ENCODE measurements around the gene SRPK2.
"Not testable (repeated sequence)": the region's sequence is repeated elsewhere in the genome, so short reads cannot be mapped to it uniquely, and the experiment has no call there.

The SRPK2 gene

DNA sequence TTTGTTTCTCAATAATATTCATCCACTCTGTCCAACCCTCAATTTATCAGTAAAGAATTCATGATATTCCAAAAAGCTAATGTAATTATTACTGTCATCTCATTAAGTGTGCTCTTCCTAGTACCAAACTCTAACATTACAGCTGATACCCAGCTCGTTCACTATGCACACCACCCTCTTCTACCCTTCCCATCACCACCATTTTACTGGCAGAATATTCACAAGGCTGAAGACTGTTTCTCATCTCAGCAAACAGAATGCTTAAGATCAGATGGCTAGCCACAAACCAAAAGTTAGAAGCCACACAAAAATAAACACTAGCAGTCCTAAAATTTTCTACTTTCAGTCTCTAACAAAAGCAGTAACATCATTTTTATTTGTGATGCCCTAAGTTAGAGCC, 121.5 kb downstream of the SRPK2 start:
- DNase-seq (ENCODE audit: low spot score): no peak

GRCh38 chr7:105264707-105265106, 124.0 kb downstream of the SRPK2 start:
- DNase-seq (ENCODE audit: low spot score): no peak

GRCh38 chr7:105261689-105262088, 127.0 kb downstream of the SRPK2 start:
- no peak for DNase-seq (ENCODE audit: low spot score)

GRCh38 chr7:105260201-105260871, 128.4 kb downstream of the SRPK2 start:
- DNase-seq (ENCODE audit: low spot score): not testable (repeated sequence)

GRCh38 chr7:105258919-105259318, 129.8 kb downstream of the SRPK2 start:
- not testable (repeated sequence) for DNase-seq (ENCODE audit: low spot score)

DNA sequence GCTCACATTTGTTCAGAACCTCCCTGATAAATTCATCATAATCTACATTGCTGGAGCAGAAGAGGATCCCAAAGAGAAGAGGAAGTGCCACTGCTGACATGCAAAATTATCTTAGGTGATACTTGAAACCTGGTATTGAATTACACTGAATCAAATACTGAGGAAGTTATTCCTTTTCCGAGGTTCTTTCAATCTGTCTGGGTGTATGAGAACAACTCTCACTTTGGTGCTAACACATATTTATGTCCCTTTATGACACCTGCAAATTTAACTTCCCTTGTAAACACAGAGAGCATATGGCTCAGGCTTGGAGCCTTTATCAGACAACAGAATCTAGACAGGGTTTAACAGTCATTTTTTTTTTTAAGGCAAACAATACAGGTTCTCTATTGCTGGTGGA, 131.4 kb downstream of the SRPK2 start:
- DNase-seq (ENCODE audit: low spot score): peak; percentile 51

DNA sequence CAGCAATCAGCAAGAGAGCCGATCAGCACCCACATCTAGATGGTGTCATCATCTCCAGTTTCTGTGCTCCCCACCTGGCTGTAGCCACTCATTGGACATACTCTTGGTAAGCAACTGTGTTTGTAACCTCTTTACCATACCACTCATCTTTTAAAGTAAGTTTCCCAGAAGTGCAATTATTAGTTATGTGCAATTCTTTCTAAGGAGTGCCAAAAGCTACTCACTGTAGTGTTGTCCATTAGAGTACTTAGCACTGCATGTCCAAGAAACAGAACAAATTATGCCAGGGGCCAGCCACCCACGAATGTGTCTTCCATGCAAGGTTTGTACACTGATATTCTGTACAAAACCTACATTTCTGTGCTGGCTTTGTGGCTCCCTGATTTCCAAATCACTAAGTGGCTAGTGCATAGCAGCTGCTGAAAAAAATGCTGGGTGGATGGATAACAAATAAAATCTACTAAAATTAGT, 131.9 kb downstream of the SRPK2 start:
- peak; percentile 28 for DNase-seq (ENCODE audit: low spot score)

DNA sequence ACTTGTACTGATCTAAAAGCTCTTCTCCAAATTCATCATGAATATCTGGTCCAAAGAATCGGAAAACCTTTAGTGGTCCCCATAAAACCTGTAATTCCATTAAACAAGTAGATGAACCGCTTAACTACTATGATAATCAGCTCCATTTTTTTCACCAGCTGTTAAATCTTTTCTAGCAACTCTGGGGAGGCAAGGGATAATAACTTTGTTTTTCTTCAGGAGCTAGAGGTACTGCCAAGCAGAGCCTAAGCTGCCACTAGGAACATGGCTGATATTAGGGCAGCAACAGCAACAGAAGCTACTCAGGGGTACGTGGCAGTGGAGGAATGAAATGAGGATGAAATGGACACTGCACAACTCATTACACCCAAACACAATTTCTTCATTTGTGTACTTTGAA, 138.0 kb downstream of the SRPK2 start:
- no peak for DNase-seq (ENCODE audit: low spot score)

- no peak for DNase-seq (ENCODE audit: low spot score)
These were observed 138.5 kb downstream of the SRPK2 start for GRCh38 chr7:105250239-105250638.

GRCh38 chr7:105249216-105249615, 139.5 kb downstream of the SRPK2 start:
- DNase-seq (ENCODE audit: low spot score): no peak

GRCh38 chr7:105246679-105247078, 142.0 kb downstream of the SRPK2 start:
- no peak for DNase-seq (ENCODE audit: low spot score)

DNA sequence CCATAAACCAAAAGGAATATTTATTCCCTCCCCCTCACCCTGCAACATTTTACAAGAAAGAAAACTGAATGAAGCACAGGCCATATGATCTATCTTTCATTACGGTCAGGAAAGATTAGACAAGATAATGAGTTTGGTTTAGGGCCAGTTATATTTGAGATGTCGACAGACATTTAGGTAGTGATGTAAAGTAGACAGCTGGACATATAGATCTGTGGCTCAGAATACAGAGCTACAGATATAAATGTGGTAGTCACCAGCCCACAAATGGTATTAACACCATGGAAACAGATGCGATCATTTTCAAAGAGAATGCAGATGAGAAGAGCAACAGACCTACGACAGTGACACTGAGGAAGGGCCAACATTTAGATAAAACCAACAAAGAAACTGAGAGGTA, 142.5 kb downstream of the SRPK2 start:
- peak; percentile 32 for DNase-seq (ENCODE audit: low spot score)

- DNase-seq (ENCODE audit: low spot score): peak; percentile 69
These were observed 143.2 kb downstream of the SRPK2 start for GRCh38 chr7:105245398-105246114.

GRCh38 chr7:105244594-105244993, 144.1 kb downstream of the SRPK2 start:
- DNase-seq (ENCODE audit: low spot score): no peak

GRCh38 chr7:105241198-105241597, 147.5 kb downstream of the SRPK2 start:
- no peak for DNase-seq (ENCODE audit: low spot score)

GRCh38 chr7:105238198-105238765, 150.4 kb downstream of the SRPK2 start:
- DNase-seq (ENCODE audit: low spot score): no peak

- no peak for DNase-seq (ENCODE audit: low spot score)
These were observed 153.8 kb downstream of the SRPK2 start for GRCh38 chr7:105234886-105235285.

DNA sequence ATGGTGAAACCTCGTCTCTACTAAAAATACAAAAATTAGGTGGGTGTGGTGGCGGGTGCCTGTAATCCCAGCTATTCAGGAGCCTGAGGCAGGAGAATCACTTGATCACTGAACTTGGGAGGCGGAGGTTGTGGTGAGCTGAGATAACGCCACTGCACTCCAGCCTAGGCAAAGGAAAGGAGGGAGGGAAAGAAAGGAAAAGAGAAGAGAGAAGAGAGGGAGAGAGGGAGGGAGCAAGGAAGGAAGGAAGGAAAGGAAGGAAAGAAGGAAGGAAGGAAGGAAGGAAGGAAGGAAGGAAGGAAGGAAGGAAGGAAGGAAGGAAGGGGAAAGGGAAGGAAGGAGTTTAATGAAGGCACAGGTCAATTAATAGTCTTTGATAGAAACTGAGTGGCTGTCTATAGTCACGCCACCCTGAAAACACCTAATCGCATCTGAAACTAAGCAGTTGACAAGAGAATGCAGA, 155.9 kb downstream of the SRPK2 start:
- DNase-seq (ENCODE audit: low spot score): not testable (repeated sequence)

GRCh38 chr7:105230486-105230885, 158.2 kb downstream of the SRPK2 start:
- DNase-seq (ENCODE audit: low spot score): no peak

DNA sequence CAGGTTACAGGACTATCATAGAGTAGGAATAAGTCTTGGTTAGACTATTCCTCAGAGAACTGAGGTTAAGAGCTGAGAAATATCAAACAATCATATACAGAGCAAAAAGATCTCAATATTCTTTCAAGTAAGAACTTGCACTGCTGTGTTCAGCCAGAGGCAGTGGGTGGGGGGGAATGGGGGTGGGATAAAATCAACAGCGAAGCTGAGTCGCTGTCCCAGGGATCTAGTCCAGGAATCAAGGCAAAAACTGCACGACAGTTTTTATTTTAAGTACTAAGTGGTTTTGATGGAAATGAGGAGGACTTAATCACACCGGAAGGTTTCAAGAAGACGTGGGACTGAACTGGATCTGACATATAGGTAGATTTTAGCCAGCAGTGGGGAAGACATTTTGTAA, 159.1 kb downstream of the SRPK2 start:
- DNase-seq (ENCODE audit: low spot score): no peak

DNA sequence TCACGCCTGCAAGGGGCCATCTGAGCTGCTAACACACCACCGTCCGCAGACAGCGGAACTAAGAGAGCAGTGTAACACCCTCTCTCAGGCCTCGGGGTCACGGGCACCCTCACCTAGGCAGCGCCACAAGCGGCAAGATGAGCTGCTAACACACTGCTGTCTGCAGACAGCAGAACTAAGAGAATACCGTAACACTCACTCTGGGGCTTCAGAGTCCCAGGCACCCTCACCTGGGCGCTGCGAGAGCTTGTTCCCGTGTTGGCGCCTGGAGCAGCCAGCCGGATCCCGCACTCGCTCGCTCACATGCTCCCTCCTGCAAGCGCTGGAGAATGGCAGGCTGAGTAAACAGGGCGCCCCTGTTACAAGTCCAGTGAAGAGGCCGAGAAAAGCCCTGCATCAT, 160.2 kb downstream of the SRPK2 start:
- no peak for DNase-seq (ENCODE audit: low spot score)

- no peak for DNase-seq (ENCODE audit: low spot score)
These were observed 161.3 kb downstream of the SRPK2 start for GRCh38 chr7:105227391-105227790.

Measured in NAMALWA (cell line).